Cortex of kidney (tissue), 1 donor: ENCODE measurements around the gene GPC6.

Source experiments
- DNase-seq: peaks from one replicate; lab custom pipeline; 2025; lab: John Stamatoyannopoulos, UW

Gene GPC6

GRCh38 chr13:93687261-93687660, 460.7 kb downstream of the GPC6 start:
- DNase-seq: no peak

- DNase-seq: no peak
Measured at GRCh38 chr13:93689333-93689732, 462.7 kb downstream of the GPC6 start.

GRCh38 chr13:93690139-93690538, 463.5 kb downstream of the GPC6 start:
- no peak for DNase-seq

GRCh38 chr13:93698016-93698613, 471.5 kb downstream of the GPC6 start:
- DNase-seq: no peak

GRCh38 chr13:93700115-93700514, 473.5 kb downstream of the GPC6 start:
- no peak for DNase-seq

GRCh38 chr13:93708308-93709075, 481.9 kb downstream of the GPC6 start:
- DNase-seq: no peak

GRCh38 chr13:93709506-93710244, 483.1 kb downstream of the GPC6 start:
- DNase-seq: no peak

GRCh38 chr13:93714171-93714570, 487.6 kb downstream of the GPC6 start:
- DNase-seq: no peak

- DNase-seq: no peak
Measured at GRCh38 chr13:93715866-93716265, 489.3 kb downstream of the GPC6 start.

GRCh38 chr13:93716623-93717022, 490.0 kb downstream of the GPC6 start:
- DNase-seq: no peak

GRCh38 chr13:93721483-93721882, 494.9 kb downstream of the GPC6 start:
- DNase-seq: no peak

- no peak for DNase-seq
Measured at GRCh38 chr13:93723316-93723715, 496.7 kb downstream of the GPC6 start.

- DNase-seq: no peak
Measured at GRCh38 chr13:93724187-93724586, 497.6 kb downstream of the GPC6 start.

GRCh38 chr13:93726173-93726957, 499.8 kb downstream of the GPC6 start:
- no peak for DNase-seq

- DNase-seq: no peak
Measured at GRCh38 chr13:93727211-93728141, 500.9 kb downstream of the GPC6 start.

- no peak for DNase-seq
Measured at GRCh38 chr13:93729383-93729782, 502.8 kb downstream of the GPC6 start.

GRCh38 chr13:93730780-93731179, 504.2 kb downstream of the GPC6 start:
- DNase-seq: no peak

- DNase-seq: no peak
Measured at GRCh38 chr13:93732186-93732585, 505.6 kb downstream of the GPC6 start.

- DNase-seq: no peak
Measured at GRCh38 chr13:93736081-93736480, 509.5 kb downstream of the GPC6 start.

- no peak for DNase-seq
Measured at GRCh38 chr13:93736909-93737308, 510.3 kb downstream of the GPC6 start.

GRCh38 chr13:93740334-93740733, 513.7 kb downstream of the GPC6 start:
- no peak for DNase-seq
